Measurements from ENCODE around the gene ARFGAP1.

Gene ARFGAP1

DNA sequence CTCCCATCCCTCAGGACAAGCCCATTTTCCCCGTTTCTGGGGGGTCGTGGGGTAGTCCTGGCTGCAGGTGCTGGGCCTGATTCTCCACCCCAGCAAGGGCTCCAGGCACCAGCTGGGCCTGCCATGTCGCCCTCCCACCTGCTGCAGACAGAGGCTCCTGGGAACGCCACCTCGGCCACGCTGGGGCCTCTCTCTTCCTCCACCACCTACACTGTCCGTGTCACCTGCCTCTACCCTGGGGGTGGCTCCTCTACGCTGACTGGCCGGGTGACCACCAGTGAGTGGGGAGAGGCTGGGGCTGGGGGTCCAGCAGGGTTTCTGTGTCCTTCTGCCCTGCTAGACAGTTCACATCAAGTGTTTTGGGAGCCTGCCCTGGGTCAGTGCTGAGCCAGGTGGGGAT is 39.7 kb downstream of the ARFGAP1 start (continued):
- TF ChIP-seq, protein P1, sequence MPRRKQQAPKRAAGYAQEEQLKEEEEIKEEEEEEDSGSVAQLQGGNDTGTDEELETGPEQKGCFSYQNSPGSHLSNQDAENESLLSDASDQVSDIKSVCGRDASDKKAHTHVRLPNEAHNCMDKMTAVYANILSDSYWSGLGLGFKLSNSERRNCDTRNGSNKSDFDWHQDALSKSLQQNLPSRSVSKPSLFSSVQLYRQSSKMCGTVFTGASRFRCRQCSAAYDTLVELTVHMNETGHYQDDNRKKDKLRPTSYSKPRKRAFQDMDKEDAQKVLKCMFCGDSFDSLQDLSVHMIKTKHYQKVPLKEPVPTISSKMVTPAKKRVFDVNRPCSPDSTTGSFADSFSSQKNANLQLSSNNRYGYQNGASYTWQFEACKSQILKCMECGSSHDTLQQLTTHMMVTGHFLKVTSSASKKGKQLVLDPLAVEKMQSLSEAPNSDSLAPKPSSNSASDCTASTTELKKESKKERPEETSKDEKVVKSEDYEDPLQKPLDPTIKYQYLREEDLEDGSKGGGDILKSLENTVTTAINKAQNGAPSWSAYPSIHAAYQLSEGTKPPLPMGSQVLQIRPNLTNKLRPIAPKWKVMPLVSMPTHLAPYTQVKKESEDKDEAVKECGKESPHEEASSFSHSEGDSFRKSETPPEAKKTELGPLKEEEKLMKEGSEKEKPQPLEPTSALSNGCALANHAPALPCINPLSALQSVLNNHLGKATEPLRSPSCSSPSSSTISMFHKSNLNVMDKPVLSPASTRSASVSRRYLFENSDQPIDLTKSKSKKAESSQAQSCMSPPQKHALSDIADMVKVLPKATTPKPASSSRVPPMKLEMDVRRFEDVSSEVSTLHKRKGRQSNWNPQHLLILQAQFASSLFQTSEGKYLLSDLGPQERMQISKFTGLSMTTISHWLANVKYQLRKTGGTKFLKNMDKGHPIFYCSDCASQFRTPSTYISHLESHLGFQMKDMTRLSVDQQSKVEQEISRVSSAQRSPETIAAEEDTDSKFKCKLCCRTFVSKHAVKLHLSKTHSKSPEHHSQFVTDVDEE (CRISPR knock-in tag; IDR thresholded peaks at IDR 0.05): no peak
- TF ChIP-seq, protein P2, sequence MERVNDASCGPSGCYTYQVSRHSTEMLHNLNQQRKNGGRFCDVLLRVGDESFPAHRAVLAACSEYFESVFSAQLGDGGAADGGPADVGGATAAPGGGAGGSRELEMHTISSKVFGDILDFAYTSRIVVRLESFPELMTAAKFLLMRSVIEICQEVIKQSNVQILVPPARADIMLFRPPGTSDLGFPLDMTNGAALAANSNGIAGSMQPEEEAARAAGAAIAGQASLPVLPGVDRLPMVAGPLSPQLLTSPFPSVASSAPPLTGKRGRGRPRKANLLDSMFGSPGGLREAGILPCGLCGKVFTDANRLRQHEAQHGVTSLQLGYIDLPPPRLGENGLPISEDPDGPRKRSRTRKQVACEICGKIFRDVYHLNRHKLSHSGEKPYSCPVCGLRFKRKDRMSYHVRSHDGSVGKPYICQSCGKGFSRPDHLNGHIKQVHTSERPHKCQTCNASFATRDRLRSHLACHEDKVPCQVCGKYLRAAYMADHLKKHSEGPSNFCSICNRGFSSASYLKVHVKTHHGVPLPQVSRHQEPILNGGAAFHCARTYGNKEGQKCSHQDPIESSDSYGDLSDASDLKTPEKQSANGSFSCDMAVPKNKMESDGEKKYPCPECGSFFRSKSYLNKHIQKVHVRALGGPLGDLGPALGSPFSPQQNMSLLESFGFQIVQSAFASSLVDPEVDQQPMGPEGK (CRISPR knock-in tag; IDR thresholded peaks at IDR 0.05; ENCODE audit: borderline replicate concordance): no peak
- TF ChIP-seq TCF4 (CRISPR knock-in tag; IDR thresholded peaks at IDR 0.05; ENCODE audit: borderline replicate concordance): no peak
- TF ChIP-seq ZNF70 (CRISPR knock-in tag; IDR thresholded peaks at IDR 0.05): no peak
- TF ChIP-seq GLIS3 (CRISPR knock-in tag; IDR thresholded peaks at IDR 0.05): no peak

GRCh38 chr20:63312690-63313348 is 40.2 kb downstream of the ARFGAP1 start:
- no peak for ATAC-seq
- TF ChIP-seq TOX (CRISPR knock-in tag; IDR thresholded peaks at IDR 0.05; ENCODE audit: borderline replicate concordance): no peak
- no peak for TF ChIP-seq TCF4 (CRISPR knock-in tag; IDR thresholded peaks at IDR 0.05; ENCODE audit: borderline replicate concordance)
- TF ChIP-seq, protein P3, sequence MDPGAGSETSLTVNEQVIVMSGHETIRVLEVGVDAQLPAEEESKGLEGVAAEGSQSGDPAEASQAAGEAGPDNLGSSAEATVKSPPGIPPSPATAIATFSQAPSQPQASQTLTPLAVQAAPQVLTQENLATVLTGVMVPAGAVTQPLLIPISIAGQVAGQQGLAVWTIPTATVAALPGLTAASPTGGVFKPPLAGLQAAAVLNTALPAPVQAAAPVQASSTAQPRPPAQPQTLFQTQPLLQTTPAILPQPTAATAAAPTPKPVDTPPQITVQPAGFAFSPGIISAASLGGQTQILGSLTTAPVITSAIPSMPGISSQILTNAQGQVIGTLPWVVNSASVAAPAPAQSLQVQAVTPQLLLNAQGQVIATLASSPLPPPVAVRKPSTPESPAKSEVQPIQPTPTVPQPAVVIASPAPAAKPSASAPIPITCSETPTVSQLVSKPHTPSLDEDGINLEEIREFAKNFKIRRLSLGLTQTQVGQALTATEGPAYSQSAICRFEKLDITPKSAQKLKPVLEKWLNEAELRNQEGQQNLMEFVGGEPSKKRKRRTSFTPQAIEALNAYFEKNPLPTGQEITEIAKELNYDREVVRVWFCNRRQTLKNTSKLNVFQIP (CRISPR knock-in tag; IDR thresholded peaks at IDR 0.05; ENCODE audit: borderline replicate concordance, low read depth): no peak
- no peak for TF ChIP-seq ZFP30 (CRISPR knock-in tag; IDR thresholded peaks at IDR 0.05)
- TF ChIP-seq SNAI2 (CRISPR knock-in tag; IDR thresholded peaks at IDR 0.05): no peak
- TF ChIP-seq, protein P2 (CRISPR knock-in tag; IDR thresholded peaks at IDR 0.05; ENCODE audit: borderline replicate concordance): no peak

GRCh38 chr20:63313349-63314014 is 40.9 kb downstream of the ARFGAP1 start:
- ATAC-seq: no peak
- TF ChIP-seq, protein P3 (CRISPR knock-in tag; IDR thresholded peaks at IDR 0.05; ENCODE audit: borderline replicate concordance, low read depth): no peak
- TF ChIP-seq ZNF70 (CRISPR knock-in tag; IDR thresholded peaks at IDR 0.05): no peak

GRCh38 chr20:63314015-63314471 is 41.4 kb downstream of the ARFGAP1 start:
- no peak for ATAC-seq
- TF ChIP-seq ZC3H10 (CRISPR knock-in tag; IDR thresholded peaks at IDR 0.05): no peak
- TF ChIP-seq PPARA (CRISPR knock-in tag; IDR thresholded peaks at IDR 0.05; ENCODE audit: borderline replicate concordance): no peak
- TF ChIP-seq CREB5 (CRISPR knock-in tag; IDR thresholded peaks at IDR 0.05; ENCODE audit: low read depth): no peak
- TF ChIP-seq BACH2 (CRISPR knock-in tag; IDR thresholded peaks at IDR 0.05; ENCODE audit: borderline replicate concordance): no peak
- TF ChIP-seq GLIS3 (CRISPR knock-in tag; IDR thresholded peaks at IDR 0.05): no peak
- no peak for TF ChIP-seq ZNF70 (CRISPR knock-in tag; IDR thresholded peaks at IDR 0.05)
- TF ChIP-seq ZFP3 (CRISPR knock-in tag; IDR thresholded peaks at IDR 0.05): no peak
- no peak for TF ChIP-seq ESRRG (CRISPR knock-in tag; IDR thresholded peaks at IDR 0.05)
- TF ChIP-seq RARB (CRISPR knock-in tag; IDR thresholded peaks at IDR 0.05): no peak
- TF ChIP-seq ZNF565 (CRISPR knock-in tag; conservative IDR thresholded peaks at IDR 0.05; ENCODE audit: low read depth): no peak
